Muscle of arm (tissue), 12 donors: ENCODE data around the gene MUC4. TPM values are rescaled to one million over a fixed set of nuclear protein-coding genes. Genes with fewer than 3 reads are reported as not detected.
"Not testable (repeated sequence)": the region's sequence is repeated elsewhere in the genome, so short reads cannot be mapped to it uniquely, and the experiment has no call there.

Experiments used
- DNase-seq: peaks from one replicate; pipeline ENCODE4 v3.0.0-alpha.2; 2013
- polyA plus RNA-seq, 12 donors: library from polyadenylated mRNA; unstranded; fragments of 120-200 nt; gene quantifications; one replicate each; pipeline ENCODE4 v1.2.1, GENCODE V29; 2013; ENCODE audit not compliant: insufficient read length in 12 of 12

Gene MUC4
- polyA plus RNA-seq, 12 donors = 0.29 to 3.2 (median 0.82) TPM; not detected in 1

GRCh38 chr3:195718477-195718984 is 93.2 kb downstream of the MUC4 start:
- no peak for DNase-seq

GRCh38 chr3:195717852-195718476 is 93.8 kb downstream of the MUC4 start:
- no peak for DNase-seq

GRCh38 chr3:195717416-195717815 is 94.3 kb downstream of the MUC4 start:
- no peak for DNase-seq

- no peak for DNase-seq
These were observed 96.0 kb downstream of the MUC4 start for GRCh38 chr3:195715583-195716266.

GRCh38 chr3:195715134-195715533 is 96.6 kb downstream of the MUC4 start:
- no peak for DNase-seq

- DNase-seq = no peak
These were observed 97.2 kb downstream of the MUC4 start for GRCh38 chr3:195714380-195715011.

GRCh38 chr3:195713150-195713549 is 98.6 kb downstream of the MUC4 start:
- not testable (repeated sequence) for DNase-seq

- DNase-seq = not testable (repeated sequence)
These were observed 99.2 kb downstream of the MUC4 start for GRCh38 chr3:195712535-195712910.

- no peak for DNase-seq
These were observed 99.8 kb downstream of the MUC4 start for GRCh38 chr3:195711813-195712534.

GRCh38 chr3:195711091-195711812 is 100.5 kb downstream of the MUC4 start:
- not testable (repeated sequence) for DNase-seq

- DNase-seq = not testable (repeated sequence)
These were observed 101.4 kb downstream of the MUC4 start for GRCh38 chr3:195710126-195710905.

- DNase-seq = no peak
These were observed 102.0 kb downstream of the MUC4 start for GRCh38 chr3:195709676-195710085.

GRCh38 chr3:195708626-195709481 is 102.9 kb downstream of the MUC4 start:
- no peak for DNase-seq

- no peak for DNase-seq
These were observed 103.7 kb downstream of the MUC4 start for GRCh38 chr3:195708061-195708460.

- DNase-seq = no peak
These were observed 106.4 kb downstream of the MUC4 start for GRCh38 chr3:195705081-195705991.

- no peak for DNase-seq
These were observed 107.2 kb downstream of the MUC4 start for GRCh38 chr3:195704433-195704999.

GRCh38 chr3:195703776-195704175 is 108.0 kb downstream of the MUC4 start:
- no peak for DNase-seq
